ENCODE data around the gene IFIT3.
A peak's percentile ranks its signal among the peaks of the same experiment; 100 is the strongest.

The IFIT3 gene

GRCh38 chr10:89342206-89342958 is 14.6 kb downstream of the IFIT3 start:
- Histone ChIP-seq H3K27ac (ENCODE audit: low read depth, low read length) (no peak overlapping the region), H3K9ac (ENCODE audit: low read length in 5 of 5) (no peak overlapping the region)

DNA sequence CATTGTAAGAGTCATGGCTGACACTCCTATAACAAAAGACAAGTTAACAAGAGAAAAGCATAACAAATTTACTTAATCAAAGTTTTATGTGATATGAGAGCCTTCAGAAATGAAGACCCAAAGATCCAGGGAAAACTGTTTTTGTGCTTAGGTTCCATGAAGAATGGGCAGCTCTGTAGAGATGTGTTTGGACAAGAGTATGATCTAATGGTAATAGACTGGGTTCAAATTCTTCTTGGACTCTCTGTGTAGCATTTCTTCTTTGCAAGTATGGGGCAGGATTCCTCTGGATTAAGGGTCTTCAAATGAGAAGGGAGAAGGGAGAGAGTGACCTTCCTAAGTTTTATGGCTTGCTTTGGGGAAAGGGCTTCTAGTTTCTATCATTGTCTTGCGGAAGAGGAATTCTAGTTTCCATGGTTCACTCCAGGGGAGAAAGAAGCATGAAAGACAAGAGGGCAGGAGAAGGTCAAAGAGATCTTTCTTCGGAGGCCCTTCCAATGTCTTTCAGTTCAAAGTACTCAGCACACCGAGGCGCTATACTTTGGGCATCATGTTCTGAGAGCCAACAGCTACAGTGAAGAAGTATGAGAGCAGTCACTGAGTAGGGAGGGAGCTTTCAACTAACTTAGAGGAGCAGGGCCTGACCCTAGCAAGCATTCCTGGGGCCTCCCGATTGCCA is 15.4 kb downstream of the IFIT3 start:
- Histone ChIP-seq H3K36me3 (ENCODE audit: control insufficient read depth in 5 of 5, insufficient read depth in 5 of 5, low read length in 5 of 5) (peaks cover 5 to 26% (median 19%) of the 10 kb centered on the region in 5 donors), H3K27me3 (ENCODE audit: control insufficient read depth in 5 of 5, insufficient read depth in 4 of 5, low read length in 5 of 5) (no peaks in the 10 kb centered on the region), H3K9me3 (ENCODE audit: control insufficient read depth in 5 of 5, low read length in 5 of 5) (no peaks in the 10 kb centered on the region), H3K9ac (ENCODE audit: low read length in 5 of 5) (no peak overlapping the region), H3K4me1 (ENCODE audit: control insufficient read depth in 5 of 5, insufficient read depth in 5 of 5, low read length in 5 of 5) (peaks cover 11 to 43% (median 32%) of the 10 kb centered on the region in 5 donors), H3K27ac (ENCODE audit: low read depth, low read length) (no peak overlapping the region), H3K4me3 (ENCODE audit: low read depth in 1 of 5, low read length in 5 of 5) (no peak overlapping the region)

More at GRCh38 chr10:89342206-89342958, 14.6 kb downstream of the IFIT3 start:
- H3K36me3 ChIP-seq (ENCODE audit: control insufficient read depth in 5 of 5, insufficient read depth in 5 of 5, low read length in 5 of 5): peaks cover 10 to 34% (median 20%) of the 10 kb centered on the region in 5 donors
- H3K4me3 ChIP-seq (ENCODE audit: low read depth in 1 of 5, low read length in 5 of 5): no peak overlapping the region
- H3K27me3 ChIP-seq (ENCODE audit: control insufficient read depth in 5 of 5, insufficient read depth in 4 of 5, low read length in 5 of 5): no peaks in the 10 kb centered on the region
- H3K9me3 ChIP-seq (ENCODE audit: control insufficient read depth in 5 of 5, low read length in 5 of 5): no peaks in the 10 kb centered on the region
- H3K4me1 ChIP-seq (ENCODE audit: control insufficient read depth in 5 of 5, insufficient read depth in 5 of 5, low read length in 5 of 5): peaks cover 4 to 36% (median 25%) of the 10 kb centered on the region in 5 donors

GRCh38 chr10:89344156-89344555 is 16.4 kb downstream of the IFIT3 start:
- Histone ChIP-seq H3K9me3 (ENCODE audit: control insufficient read depth in 5 of 5, low read length in 5 of 5) (no peaks in the 10 kb centered on the region), H3K27ac (ENCODE audit: low read depth, low read length) (no peak overlapping the region), H3K36me3 (ENCODE audit: control insufficient read depth in 5 of 5, insufficient read depth in 5 of 5, low read length in 5 of 5) (peaks cover 0 to 17% (median 11%) of the 10 kb centered on the region in 5 donors), H3K4me3 (ENCODE audit: low read depth in 1 of 5, low read length in 5 of 5) (no peak overlapping the region), H3K27me3 (ENCODE audit: control insufficient read depth in 5 of 5, insufficient read depth in 4 of 5, low read length in 5 of 5) (no peaks in the 10 kb centered on the region), H3K9ac (ENCODE audit: low read length in 5 of 5) (no peak overlapping the region), H3K4me1 (ENCODE audit: control insufficient read depth in 5 of 5, insufficient read depth in 5 of 5, low read length in 5 of 5) (peaks cover 13 to 47% (median 34%) of the 10 kb centered on the region in 5 donors)

- Histone ChIP-seq H3K27me3 (ENCODE audit: control insufficient read depth in 5 of 5, insufficient read depth in 4 of 5, low read length in 5 of 5) (no peaks in the 10 kb centered on the region), H3K36me3 (ENCODE audit: control insufficient read depth in 5 of 5, insufficient read depth in 5 of 5, low read length in 5 of 5) (peaks cover 0 to 6% (median 2%) of the 10 kb centered on the region in 5 donors), H3K9ac (ENCODE audit: low read length in 5 of 5) (no peak overlapping the region), H3K4me3 (ENCODE audit: low read depth in 1 of 5, low read length in 5 of 5) (no peak overlapping the region), H3K9me3 (ENCODE audit: control insufficient read depth in 5 of 5, low read length in 5 of 5) (no peaks in the 10 kb centered on the region), H3K27ac (ENCODE audit: low read depth, low read length) (peak overlapping the region; percentile 84), H3K4me1 (ENCODE audit: control insufficient read depth in 5 of 5, insufficient read depth in 5 of 5, low read length in 5 of 5) (peaks cover 13 to 59% (median 37%) of the 10 kb centered on the region in 5 donors)
Measured at GRCh38 chr10:89345367-89346000, 17.7 kb downstream of the IFIT3 start.

DNA sequence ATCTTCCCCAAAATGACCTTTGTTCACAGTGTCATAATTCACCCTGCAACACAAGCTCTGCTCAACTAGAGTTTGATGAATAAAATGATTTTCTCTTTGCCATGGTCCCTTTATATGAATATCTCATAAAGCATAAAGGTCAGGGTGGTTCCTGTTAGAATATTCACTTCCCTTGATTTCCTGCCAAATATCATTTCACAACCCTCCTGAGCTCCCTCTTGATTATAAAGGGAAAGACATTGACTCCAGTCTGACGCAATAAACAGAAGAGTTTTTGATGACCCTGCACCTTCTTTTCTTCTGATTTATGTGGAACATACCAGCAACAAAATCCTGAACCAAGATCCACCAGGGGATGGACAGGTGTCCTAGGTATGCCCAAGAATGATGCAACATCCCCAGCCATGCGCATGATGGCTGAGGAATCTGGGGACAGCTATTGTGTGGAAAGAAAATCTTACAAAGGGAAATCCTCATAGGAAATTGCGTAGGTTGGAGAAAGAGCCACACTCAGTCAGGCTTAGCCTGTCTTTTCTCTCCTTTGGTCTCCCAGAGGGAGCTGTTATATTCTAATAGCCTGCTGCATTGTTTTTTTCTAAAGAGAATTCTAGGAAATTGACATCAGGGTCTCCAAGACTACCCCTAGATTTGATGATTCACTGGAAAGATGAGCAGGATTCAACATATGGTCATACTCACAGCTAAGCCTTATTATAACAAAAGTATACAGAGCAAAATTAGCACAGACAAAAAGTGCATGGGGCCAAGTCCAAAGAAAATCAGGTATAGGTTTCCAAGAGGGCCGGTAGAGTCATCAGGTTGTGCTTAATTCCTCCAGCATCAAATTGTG is 18.8 kb downstream of the IFIT3 start:
- Histone ChIP-seq H3K27ac (ENCODE audit: low read depth, low read length) (peak overlapping the region; percentile 84), H3K4me3 (ENCODE audit: low read depth in 1 of 5, low read length in 5 of 5) (no peak overlapping the region), H3K27me3 (ENCODE audit: control insufficient read depth in 5 of 5, insufficient read depth in 4 of 5, low read length in 5 of 5) (no peaks in the 10 kb centered on the region), H3K9ac (ENCODE audit: low read length in 5 of 5) (peak overlapping the region in 1 of 5 donors; percentile 41), H3K4me1 (ENCODE audit: control insufficient read depth in 5 of 5, insufficient read depth in 5 of 5, low read length in 5 of 5) (peaks cover 20 to 70% (median 48%) of the 10 kb centered on the region in 5 donors), H3K9me3 (ENCODE audit: control insufficient read depth in 5 of 5, low read length in 5 of 5) (no peaks in the 10 kb centered on the region), H3K36me3 (ENCODE audit: control insufficient read depth in 5 of 5, insufficient read depth in 5 of 5, low read length in 5 of 5) (no peaks in the 10 kb centered on the region)

DNA sequence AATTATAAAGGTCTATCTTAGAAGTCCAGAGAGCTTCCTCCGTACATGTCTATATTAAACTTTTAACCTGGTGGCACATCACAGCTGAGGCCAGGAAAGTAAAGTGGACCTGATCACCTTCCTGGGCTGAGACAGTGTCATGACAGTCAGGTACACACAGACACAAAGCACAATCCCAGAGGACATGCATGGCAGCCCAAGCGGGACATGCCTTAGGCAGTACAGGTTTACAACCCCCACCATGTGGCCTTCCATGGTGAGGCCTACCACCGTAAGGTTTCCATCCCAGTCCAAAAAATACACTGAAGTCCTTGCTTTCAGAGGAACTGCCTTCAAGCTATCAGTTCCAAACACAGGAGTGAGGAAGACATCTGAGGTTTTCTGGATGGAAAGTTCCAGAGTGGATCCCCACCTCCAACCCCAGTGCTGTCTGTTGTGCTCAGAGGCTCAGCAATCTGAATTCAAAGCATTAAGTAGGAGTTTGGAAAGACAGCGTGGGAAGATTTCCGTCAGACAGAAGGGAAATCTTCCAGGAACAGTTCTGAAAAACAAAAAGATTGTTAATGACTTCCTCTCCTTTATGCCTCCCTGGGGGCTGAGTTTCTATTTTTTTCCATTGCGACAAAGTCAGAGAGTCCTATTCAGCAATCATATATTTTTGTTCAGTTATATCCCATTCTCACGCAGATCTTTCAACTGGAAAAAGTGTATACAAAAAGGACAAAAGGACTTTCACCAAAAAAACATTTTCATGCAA is 20.1 kb downstream of the IFIT3 start:
- Histone ChIP-seq H3K9me3 (ENCODE audit: control insufficient read depth in 5 of 5, low read length in 5 of 5) (no peaks in the 10 kb centered on the region), H3K9ac (ENCODE audit: low read length in 5 of 5) (peak overlapping the region in 4 of 5 donors; percentile 26 to 75 (median 43)), H3K36me3 (ENCODE audit: control insufficient read depth in 5 of 5, insufficient read depth in 5 of 5, low read length in 5 of 5) (no peaks in the 10 kb centered on the region), H3K27me3 (ENCODE audit: control insufficient read depth in 5 of 5, insufficient read depth in 4 of 5, low read length in 5 of 5) (no peaks in the 10 kb centered on the region), H3K4me3 (ENCODE audit: low read depth in 1 of 5, low read length in 5 of 5) (peak overlapping the region in 2 of 5 donors; percentile 19 to 26), H3K27ac (ENCODE audit: low read depth, low read length) (peak overlapping the region; percentile 84), H3K4me1 (ENCODE audit: control insufficient read depth in 5 of 5, insufficient read depth in 5 of 5, low read length in 5 of 5) (peaks cover 24 to 69% (median 57%) of the 10 kb centered on the region in 5 donors)

DNA sequence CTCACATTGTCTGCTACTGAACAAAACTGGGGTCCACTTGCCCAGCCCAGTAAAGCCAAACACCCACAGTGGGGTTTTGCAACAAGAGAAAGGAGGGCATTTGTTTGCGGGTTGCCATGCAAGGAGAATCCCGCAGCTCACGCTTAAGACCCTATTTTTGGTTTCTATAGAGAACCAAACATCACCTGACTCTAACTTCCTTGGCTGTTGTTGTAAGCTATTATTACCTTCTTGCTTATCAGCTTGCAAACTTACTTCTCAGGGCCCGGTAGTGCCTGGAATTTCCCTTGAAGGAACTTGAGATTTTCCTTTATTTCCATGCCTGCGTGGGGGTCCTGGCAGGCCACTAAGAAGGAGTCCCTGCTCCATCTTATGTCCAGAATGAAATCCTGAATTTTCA is 20.7 kb downstream of the IFIT3 start:
- Histone ChIP-seq H3K36me3 (ENCODE audit: control insufficient read depth in 5 of 5, insufficient read depth in 5 of 5, low read length in 5 of 5) (no peaks in the 10 kb centered on the region), H3K27ac (ENCODE audit: low read depth, low read length) (peak overlapping the region; percentile 84), H3K4me1 (ENCODE audit: control insufficient read depth in 5 of 5, insufficient read depth in 5 of 5, low read length in 5 of 5) (peaks cover 24 to 69% (median 57%) of the 10 kb centered on the region in 5 donors)

GRCh38 chr10:89348975-89349374 is 21.2 kb downstream of the IFIT3 start:
- Histone ChIP-seq H3K27ac (ENCODE audit: low read depth, low read length) (peak overlapping the region; percentile 84), H3K36me3 (ENCODE audit: control insufficient read depth in 5 of 5, insufficient read depth in 5 of 5, low read length in 5 of 5) (no peaks in the 10 kb centered on the region), H3K4me1 (ENCODE audit: control insufficient read depth in 5 of 5, insufficient read depth in 5 of 5, low read length in 5 of 5) (peaks cover 24 to 69% (median 57%) of the 10 kb centered on the region in 5 donors), H3K9me3 (ENCODE audit: control insufficient read depth in 5 of 5, low read length in 5 of 5) (no peaks in the 10 kb centered on the region), H3K27me3 (ENCODE audit: control insufficient read depth in 5 of 5, insufficient read depth in 4 of 5, low read length in 5 of 5) (no peaks in the 10 kb centered on the region), H3K9ac (ENCODE audit: low read length in 5 of 5) (no peak overlapping the region), H3K4me3 (ENCODE audit: low read depth in 1 of 5, low read length in 5 of 5) (no peak overlapping the region)

More for the DNA sequence above, 20.7 kb downstream of the IFIT3 start:
- Histone ChIP-seq H3K27me3 (ENCODE audit: control insufficient read depth in 5 of 5, insufficient read depth in 4 of 5, low read length in 5 of 5) (no peaks in the 10 kb centered on the region), H3K4me3 (ENCODE audit: low read depth in 1 of 5, low read length in 5 of 5) (peak overlapping the region in 1 of 5 donors; percentile 19), H3K9me3 (ENCODE audit: control insufficient read depth in 5 of 5, low read length in 5 of 5) (no peaks in the 10 kb centered on the region), H3K9ac (ENCODE audit: low read length in 5 of 5) (peak overlapping the region in 2 of 5 donors; percentile 35 to 75)

Data from subcutaneous abdominal adipose tissue (tissue), 5 donors.